ENCODE results near the gene SMAGP. TPM values are rescaled to one million over a fixed set of nuclear protein-coding genes. Genes with fewer than 3 reads are reported as not detected.
A peak's percentile ranks its signal among the peaks of the same experiment; 100 is the strongest.

The SMAGP gene
- polyA plus RNA-seq, 1 donor (not counting 4 experiments of a cell fraction or from before 2014, with no cell fraction given), result 52.1 TPM

DNA sequence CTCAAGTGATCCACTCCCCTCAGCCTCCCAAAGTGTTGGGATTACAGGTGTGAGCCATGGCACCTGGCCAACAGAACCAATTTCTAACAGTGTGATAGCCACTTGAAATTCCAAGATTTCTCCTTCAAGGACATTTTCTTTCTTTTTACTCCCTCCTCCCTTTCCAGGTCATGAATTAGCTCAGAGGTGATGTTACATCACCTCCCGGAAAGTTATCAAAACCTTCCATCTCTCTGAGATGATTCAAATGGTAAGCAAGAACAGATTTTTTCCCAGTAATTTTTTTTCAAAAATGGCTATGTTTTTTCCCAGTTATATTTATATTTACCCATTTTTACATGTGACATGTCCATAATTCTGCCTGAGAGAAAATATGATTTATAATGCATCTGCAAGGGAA is 15.6 kb upstream of the SMAGP start:
- Histone ChIP-seq H3K36me3 (ENCODE audit: control insufficient read depth in 2 of 2, extremely low read depth in 1 of 2, insufficient read depth in 2 of 2, low read length in 2 of 2) (no peaks in the 10 kb centered on the region), H3K27me3 (ENCODE audit: control insufficient read depth, extremely low read depth, insufficient read depth, low read length) (no peaks in the 10 kb centered on the region), H3K9me1 (ENCODE audit: control insufficient read depth, extremely low read depth, insufficient read depth, low read length) (no peaks in the 10 kb centered on the region), H2AFZ (ENCODE audit: control insufficient read depth, low read length) (no peak overlapping the region), H3K4me1 (ENCODE audit: control insufficient read depth, extremely low read depth, insufficient read depth, low read length) (peaks cover 16% of the 10 kb centered on the region), H3K79me2 (ENCODE audit: control insufficient read depth, insufficient read depth, low read length) (no peaks in the 10 kb centered on the region), H3K4me3 (ENCODE audit: control insufficient read depth in 2 of 3, extremely low read depth in 1 of 3, insufficient read depth in 2 of 3, low read depth in 1 of 3, low read length in 3 of 3) (no peak overlapping the region), H3K9me3 (ENCODE audit: control insufficient read depth, low read depth, low read length) (no peaks in the 10 kb centered on the region), H3K9ac (ENCODE audit: control insufficient read depth, extremely low read depth, insufficient read depth, low read length) (no peak overlapping the region), H4K20me1 (ENCODE audit: control insufficient read depth, extremely low read depth, insufficient read depth, low read length) (no peaks in the 10 kb centered on the region), H3K4me2 (ENCODE audit: control insufficient read depth, extremely low read depth, insufficient read depth, low read depth, low read length) (no peak overlapping the region), H3K27ac (ENCODE audit: control insufficient read depth, insufficient read depth, low read length) (no peak overlapping the region)
- dilution Hi-C loops (cut with MboI; ENCODE audit: extremely low pct_ligation_motif_present, low sequenced_read_pairs), result no loop called here
- FAIRE-seq (no peak), DNase-seq (ENCODE audit: low read depth, low spot score) (no peak)
- TF ChIP-seq, protein P1, sequence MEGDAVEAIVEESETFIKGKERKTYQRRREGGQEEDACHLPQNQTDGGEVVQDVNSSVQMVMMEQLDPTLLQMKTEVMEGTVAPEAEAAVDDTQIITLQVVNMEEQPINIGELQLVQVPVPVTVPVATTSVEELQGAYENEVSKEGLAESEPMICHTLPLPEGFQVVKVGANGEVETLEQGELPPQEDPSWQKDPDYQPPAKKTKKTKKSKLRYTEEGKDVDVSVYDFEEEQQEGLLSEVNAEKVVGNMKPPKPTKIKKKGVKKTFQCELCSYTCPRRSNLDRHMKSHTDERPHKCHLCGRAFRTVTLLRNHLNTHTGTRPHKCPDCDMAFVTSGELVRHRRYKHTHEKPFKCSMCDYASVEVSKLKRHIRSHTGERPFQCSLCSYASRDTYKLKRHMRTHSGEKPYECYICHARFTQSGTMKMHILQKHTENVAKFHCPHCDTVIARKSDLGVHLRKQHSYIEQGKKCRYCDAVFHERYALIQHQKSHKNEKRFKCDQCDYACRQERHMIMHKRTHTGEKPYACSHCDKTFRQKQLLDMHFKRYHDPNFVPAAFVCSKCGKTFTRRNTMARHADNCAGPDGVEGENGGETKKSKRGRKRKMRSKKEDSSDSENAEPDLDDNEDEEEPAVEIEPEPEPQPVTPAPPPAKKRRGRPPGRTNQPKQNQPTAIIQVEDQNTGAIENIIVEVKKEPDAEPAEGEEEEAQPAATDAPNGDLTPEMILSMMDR (optimal IDR thresholded peaks at IDR 0.05 in 1 of 3, IDR thresholded peaks at IDR 0.05 in 1 of 3, conservative IDR thresholded peaks at IDR 0.05 in 1 of 3; ENCODE audit: extremely low read depth in 1 of 3, insufficient read depth in 2 of 3, low read length in 3 of 3), result no peak
- TF ChIP-seq EZH2 (IDR thresholded peaks at IDR 0.05; ENCODE audit: low read length), result no peak

DNA sequence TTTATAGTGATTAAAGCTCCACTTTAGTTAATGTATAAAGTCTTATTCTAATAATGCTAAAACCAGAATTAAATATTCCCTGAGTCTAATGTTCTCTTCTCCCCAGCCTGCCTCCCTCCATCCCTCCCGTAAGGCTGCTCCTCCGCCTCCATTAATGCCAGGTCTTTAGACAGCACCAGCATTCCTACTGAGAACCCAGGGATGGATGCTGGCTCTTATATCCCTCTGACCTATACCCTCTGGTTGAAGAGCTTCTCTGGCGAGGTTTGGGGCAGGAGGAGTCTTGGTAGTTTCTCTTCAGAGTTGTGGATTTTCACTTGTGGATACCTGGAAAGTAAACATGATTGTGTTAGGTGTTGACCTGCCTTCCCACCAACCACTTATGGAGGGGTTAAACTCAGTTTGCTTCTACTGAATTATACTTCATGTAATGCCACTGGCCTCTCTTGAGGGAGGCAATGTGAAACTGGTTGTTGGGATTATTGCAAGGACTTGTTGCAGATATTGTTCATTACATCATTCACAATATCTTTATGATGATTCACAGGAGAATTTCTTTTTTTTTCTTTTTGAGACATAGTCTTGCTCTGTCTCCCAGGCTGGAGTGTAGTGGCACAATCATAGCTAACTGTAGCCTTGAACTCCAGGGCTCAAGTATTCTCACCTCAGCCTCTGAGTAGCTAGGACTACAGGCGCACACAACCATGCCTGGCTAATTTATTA is 11.1 kb upstream of the SMAGP start:
- Histone ChIP-seq H3K4me1 (ENCODE audit: control insufficient read depth, extremely low read depth, insufficient read depth, low read length) (peaks cover 20% of the 10 kb centered on the region), H3K27ac (ENCODE audit: control insufficient read depth, insufficient read depth, low read length) (peak overlapping the region; percentile 78), H3K9me3 (ENCODE audit: control insufficient read depth, low read depth, low read length) (no peaks in the 10 kb centered on the region), H2AFZ (ENCODE audit: control insufficient read depth, low read length) (peak overlapping the region; percentile 76), H3K27me3 (ENCODE audit: control insufficient read depth, extremely low read depth, insufficient read depth, low read length) (no peaks in the 10 kb centered on the region), H3K4me3 (ENCODE audit: control insufficient read depth in 2 of 3, extremely low read depth in 1 of 3, insufficient read depth in 2 of 3, low read depth in 1 of 3, low read length in 3 of 3) (peak overlapping the region in 2 of 3 experiments; percentile 16 to 30), H3K36me3 (ENCODE audit: control insufficient read depth in 2 of 2, extremely low read depth in 1 of 2, insufficient read depth in 2 of 2, low read length in 2 of 2) (no peaks in the 10 kb centered on the region), H4K20me1 (ENCODE audit: control insufficient read depth, extremely low read depth, insufficient read depth, low read length) (no peaks in the 10 kb centered on the region), H3K4me2 (ENCODE audit: control insufficient read depth, extremely low read depth, insufficient read depth, low read depth, low read length) (peak overlapping the region; percentile 83), H3K9me1 (ENCODE audit: control insufficient read depth, extremely low read depth, insufficient read depth, low read length) (no peaks in the 10 kb centered on the region), H3K9ac (ENCODE audit: control insufficient read depth, extremely low read depth, insufficient read depth, low read length) (peak overlapping the region; percentile 46), H3K79me2 (ENCODE audit: control insufficient read depth, insufficient read depth, low read length) (no peaks in the 10 kb centered on the region)
- no peak for DNase-seq (ENCODE audit: low read depth, low spot score)
- TF ChIP-seq, protein P1 (optimal IDR thresholded peaks at IDR 0.05 in 1 of 3, IDR thresholded peaks at IDR 0.05 in 1 of 3, conservative IDR thresholded peaks at IDR 0.05 in 1 of 3; ENCODE audit: extremely low read depth in 1 of 3, insufficient read depth in 2 of 3, low read length in 3 of 3), result no peak
- no peak for TF ChIP-seq EZH2 (IDR thresholded peaks at IDR 0.05; ENCODE audit: low read length)
- dilution Hi-C loops (cut with MboI; ENCODE audit: extremely low pct_ligation_motif_present, low sequenced_read_pairs), result no loop called here
- peak; percentile 85 for FAIRE-seq
